CD4-positive, alpha-beta T cell treated with Interleukin-2 at 100 ng/mL for 4 hours (primary cell): ENCODE results near the gene PCSK6.

Source experiments
- DNase-seq: peaks from one replicate; pipeline ENCODE4 v3.0.0-alpha.2; 2020; ENCODE audit warnings: low spot score

The PCSK6 gene

DNA sequence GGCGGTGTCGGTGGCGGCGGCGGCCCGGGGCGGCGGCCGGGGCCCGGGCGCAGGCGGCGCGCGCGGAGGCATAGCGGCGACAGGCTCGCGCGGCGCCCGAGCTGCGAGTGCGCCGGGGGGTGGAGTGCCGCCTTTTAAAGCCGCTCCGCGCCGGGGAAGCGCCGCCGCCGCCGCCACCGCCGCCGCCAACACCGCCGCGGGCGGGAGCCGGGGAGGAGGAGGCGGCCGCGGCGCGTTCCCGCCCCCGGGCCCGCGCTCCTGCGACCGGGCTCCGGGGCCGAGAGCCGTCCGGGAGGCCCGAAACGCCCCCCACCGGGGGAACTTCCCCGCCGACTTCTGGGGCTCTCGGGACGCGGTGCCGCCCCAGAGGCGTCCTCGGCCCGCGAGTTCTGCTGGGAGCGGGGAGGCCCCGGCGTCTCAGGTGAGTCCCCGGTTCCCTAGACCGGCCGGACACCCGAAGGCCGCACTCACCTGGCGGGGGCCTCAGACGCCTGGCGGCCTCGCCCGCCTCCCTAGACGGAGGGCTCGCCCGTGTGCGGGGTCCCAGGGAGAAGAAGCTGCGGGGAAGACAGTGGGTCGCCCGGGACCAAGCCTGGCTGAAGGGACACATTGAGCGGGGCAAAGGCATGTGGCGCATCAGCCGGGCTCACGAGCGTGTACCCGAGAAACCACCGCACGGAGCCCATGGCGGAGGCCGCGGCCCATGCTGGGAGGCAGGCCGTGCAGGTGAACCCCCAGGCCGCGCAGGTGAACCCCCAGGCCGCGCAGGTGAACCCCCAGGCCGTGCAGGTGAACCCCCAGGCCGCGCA lies at the start of gene PCSK6:
PCSK6 (minus strand) TSS at position 109 of the 809 bp plus-strand sequence; CDS start at position 72, 37 bp downstream.
- DNase-seq, result no peak

GRCh38 chr15:101538996-101539395 lies 49.5 kb upstream of the PCSK6 start:
- no peak for DNase-seq

- no peak for DNase-seq
These were observed 48.7 kb upstream of the PCSK6 start for GRCh38 chr15:101538177-101538576.

- DNase-seq, result no peak
These were observed 48.1 kb upstream of the PCSK6 start for GRCh38 chr15:101537483-101538080.

GRCh38 chr15:101536875-101537405 lies 47.4 kb upstream of the PCSK6 start:
- DNase-seq, result no peak

DNA sequence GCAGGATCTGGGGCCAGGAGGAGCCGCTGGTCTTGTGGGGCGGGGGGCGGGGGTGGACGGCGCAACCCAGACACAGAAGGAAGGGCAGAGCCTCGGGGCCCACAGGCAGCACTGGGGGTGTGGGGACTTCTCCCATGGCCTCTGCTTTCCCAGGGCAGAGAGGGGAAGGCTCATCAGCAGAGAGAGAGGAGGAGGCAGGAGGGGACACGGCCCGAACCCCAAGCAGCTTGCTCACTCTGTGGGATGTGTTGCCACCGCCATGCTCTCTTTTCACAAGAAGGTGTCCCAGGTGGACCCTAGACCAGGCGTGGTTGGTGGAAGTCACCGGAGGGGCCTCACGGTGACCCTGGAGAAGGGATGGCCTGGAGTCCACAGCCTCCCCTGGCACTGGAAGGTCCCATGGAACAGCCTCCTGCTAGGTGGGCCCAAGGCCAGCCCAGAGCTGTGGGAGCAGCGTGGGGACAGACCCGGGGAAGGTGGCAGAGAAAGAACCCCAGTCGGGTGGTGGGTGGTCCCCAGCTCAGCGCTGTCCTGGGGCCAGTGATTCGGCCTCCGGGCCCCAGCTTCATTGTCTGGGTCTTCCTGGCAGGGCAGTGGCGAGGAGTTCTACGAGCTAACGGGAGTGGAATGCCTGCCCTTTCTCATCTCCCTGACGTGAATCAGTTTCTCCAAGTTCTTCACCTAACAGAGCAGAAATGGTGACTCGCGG lies 46.8 kb upstream of the PCSK6 start:
- no peak for DNase-seq

DNA sequence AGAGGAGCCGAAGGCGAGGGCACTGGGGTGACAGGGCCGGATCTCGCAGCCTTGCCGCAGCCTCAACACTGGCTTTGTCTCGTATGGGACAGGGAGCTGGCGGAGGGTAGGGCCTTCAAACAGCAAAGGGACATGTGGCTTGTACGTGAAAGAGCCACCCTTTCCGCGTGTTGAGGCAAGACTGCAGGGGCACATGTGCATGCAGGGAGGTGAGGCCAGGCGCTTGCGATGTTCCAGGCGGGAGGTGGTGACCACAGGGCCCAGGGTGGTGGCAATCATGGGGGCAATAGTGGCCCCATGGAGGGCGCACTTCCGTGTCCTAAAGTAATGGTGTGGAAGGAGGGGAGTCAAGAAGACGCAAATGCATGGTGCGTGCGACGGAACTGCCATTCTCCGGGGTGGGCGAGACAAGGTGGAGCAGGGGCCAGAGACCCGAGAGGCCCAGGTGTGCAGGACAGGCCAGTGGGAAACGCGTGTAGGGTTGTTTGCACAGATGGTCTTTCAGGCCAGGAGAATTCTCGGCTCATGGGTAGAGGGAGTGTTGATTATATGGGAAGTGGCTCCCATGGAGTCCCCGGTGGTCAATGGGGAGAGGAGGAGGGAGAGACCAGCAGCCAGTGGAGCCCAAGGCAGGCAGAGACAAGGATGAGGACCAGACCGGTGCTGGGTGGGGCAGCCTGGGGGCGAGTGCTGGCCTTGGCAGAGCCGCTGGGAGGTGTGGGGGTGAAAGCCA lies 45.8 kb upstream of the PCSK6 start:
- no peak for DNase-seq

DNA sequence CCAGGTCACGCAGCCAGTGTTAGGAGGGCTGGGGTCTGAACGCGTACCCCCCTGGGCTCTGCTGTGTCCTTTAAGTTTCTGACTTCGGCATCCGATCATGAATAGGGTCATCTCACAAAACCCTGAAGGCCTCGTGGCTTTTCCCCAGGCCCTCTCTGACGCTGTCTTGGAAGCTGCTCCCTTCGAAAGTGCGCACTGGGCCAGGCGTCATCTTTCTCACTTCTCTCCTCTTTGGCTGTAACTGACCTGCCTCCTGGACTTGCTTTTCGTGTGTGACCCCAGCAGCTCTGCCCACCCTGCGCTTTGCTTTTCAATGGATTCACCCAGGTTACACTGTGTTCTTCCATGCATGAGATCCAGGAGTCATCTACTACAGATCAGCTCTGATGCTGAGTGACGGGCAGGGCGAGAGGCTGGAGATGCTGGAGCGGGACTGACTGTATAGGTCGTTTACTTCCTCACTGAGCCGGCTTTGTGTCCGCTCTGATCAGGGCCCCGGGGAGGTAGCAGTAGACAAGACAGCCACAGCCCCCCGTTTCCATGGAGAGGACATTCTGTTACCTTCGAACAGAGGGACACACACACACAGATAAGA lies 45.0 kb upstream of the PCSK6 start:
- no peak for DNase-seq

GRCh38 chr15:101533371-101534140 lies 44.0 kb upstream of the PCSK6 start:
- DNase-seq, result no peak

DNA sequence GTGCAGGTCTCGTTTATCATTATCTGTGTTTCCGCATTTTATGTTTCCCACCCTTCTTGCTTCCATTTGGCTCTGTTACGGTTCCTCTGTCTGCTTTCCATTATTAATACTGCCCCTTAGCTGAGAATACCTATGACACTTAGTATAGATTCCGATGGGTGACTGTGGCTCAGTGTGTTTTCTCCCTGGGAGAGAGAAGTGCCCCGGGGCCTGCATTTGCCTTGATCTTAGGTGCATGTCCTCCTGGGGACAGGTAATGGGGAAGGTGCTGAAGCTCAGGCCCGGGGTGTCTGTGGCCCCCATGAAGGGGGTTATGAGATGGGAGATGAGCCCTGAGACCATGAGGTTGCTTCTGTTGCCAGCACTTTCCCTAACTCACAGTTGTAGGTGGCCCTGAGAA lies 43.4 kb upstream of the PCSK6 start:
- DNase-seq, result no peak

GRCh38 chr15:101531170-101531569 lies 41.7 kb upstream of the PCSK6 start:
- no peak for DNase-seq

DNA sequence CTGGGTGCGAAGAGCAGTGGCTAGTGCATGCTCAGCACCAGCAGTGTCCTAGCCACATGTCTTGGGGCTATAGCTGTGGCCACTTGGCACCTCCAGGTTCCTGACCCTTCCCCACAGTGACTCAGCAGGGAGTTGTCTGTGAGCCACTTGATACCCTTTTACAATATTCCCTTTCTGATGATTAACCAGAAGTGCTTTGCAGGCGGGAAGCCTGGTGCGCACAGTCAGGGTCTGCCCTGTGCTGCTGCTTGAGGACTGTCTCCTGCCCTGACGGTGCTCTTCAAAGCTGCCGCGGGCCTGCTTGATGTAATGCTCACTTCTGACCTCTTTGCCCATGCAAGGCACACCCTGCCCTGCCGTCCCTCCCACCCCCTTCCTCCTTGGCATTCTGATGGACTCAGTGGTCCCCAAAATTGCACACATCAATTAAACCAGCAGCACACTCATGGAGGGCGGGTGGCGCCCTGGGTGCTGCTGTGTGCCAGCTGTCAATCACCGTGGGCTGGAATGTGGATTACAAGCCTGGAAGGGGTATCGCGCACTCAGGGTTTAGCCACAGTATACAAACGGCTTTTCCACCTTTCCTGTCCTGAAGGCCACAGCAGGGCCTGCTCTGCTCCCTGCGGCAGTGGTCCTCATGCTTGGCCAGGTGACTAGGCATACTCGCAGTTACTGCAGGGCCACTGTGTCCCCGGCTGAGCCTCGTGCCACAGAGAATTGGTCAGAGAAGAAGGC lies 40.9 kb upstream of the PCSK6 start:
- no peak for DNase-seq

DNA sequence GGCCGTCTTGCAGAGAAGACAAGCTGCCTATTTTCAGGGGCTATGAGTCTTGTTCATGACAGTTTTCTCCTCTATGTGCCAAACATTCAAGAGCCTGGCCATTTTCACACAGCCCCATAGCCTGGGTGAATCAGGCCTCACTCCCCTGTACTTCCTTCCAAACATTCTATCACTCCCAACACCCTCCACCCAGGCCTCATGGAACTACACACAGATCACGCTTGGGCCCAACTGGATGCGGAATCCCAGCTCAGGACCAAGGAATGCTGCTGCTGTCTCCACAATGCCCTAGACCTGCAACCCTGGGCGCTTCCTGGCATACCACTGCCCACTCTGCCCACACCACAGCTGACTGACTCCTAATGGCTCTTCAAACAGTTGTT lies 39.4 kb upstream of the PCSK6 start:
- no peak for DNase-seq

DNA sequence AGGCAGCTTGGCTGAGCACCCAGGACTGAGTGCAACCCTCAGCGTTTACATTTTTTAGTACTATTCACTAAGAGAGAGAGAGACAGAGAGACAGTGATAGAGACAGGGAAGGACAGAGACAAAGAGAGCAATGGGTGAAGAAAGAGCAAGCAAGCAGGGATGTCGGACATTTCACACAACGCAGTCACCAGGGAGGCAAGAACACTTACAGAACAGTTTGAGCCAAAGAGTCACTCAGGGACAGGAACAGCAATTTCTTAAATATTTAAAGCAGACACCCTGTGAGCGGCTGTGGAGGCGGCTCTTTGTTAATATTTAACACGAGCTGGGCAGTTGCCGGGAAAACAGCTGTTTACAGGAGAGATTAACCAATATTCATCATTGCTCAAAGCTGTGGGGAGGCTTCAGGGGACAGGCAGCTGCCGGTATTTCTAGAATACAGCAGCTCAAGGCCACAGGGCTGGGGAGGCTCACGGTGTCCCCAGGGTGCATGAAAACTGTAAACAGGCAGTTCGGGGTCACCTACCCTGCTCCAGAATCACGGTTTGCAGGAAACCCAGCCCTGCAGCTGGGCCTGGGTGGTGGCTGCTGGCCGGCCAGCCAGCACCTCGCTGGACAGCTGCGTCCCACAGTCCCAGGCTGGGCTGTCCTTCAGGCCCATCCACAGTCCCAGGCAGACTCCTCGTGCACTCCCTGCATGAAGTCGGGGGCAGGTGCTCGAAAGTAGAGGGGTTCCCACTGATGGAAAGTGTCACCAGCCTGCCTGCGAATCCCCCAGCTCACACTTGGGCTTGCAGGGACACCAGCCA lies 38.8 kb upstream of the PCSK6 start:
- DNase-seq, result no peak

DNA sequence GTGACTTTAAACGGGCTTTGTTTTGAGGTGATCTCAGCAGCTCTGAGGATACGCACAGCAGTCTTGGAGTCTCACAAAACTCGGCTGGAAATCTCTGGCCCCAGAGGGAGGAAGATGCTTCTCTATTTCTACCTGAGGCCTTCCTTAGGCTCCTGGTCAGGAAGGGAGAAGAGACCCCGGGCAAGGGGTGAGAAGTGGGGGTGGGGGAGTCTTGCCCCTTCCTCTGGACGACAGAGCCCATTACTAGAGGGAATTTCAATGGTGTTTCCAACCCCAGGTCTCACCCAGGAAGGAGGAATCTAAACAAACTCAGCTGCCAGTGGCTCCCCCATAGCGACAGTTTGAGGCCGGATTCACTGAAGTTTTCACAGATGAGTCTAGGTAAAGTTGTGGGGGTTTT lies 37.4 kb upstream of the PCSK6 start:
- DNase-seq, result no peak

DNA sequence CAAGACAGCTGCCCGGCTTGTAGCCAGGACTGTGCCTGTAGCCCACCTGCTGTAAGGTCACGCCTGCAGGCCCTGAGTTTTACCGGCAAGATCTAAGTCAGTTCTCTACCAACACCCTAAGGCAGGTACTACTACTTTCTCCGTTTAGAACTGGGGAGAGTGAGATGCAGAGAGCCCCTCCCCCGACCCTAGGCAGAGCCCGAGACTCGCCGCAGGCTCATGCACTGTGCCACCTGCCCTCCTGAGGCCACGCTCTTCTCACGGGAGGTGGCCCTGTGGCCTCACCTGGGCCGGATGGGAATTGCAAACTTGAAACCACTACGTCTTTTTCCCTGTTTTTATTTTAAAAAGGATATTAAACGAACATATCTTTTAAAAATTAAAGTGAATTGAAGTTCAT lies 36.9 kb upstream of the PCSK6 start:
- DNase-seq, result no peak

- no peak for DNase-seq
These were observed 36.5 kb upstream of the PCSK6 start for GRCh38 chr15:101526021-101526420.

- DNase-seq, result no peak
These were observed 35.7 kb upstream of the PCSK6 start for GRCh38 chr15:101525087-101525669.

- no peak for DNase-seq
These were observed 34.0 kb upstream of the PCSK6 start for GRCh38 chr15:101523560-101523940.
